ENCODE measurements around the gene ATMIN. TPM values are rescaled to one million over a fixed set of nuclear protein-coding genes. Genes with fewer than 3 reads are reported as not detected.

Gene ATMIN
- total and polyA plus RNA-seq, 2 donors from 2014 or later = 18.0 to 31.3 TPM

GRCh38 chr16:80993834-80994233 lies 41.8 kb upstream of the ATMIN start:
- TF ChIP-seq CTCF (IDR thresholded peaks at IDR 0.05; ENCODE audit: borderline replicate concordance, extremely low read depth, insufficient read depth) = no peak
- no peak overlapping the region for H3K27ac ChIP-seq (ENCODE audit: low read depth in 2 of 2, low read length in 2 of 2)

GRCh38 chr16:80994451-80994850 lies 41.2 kb upstream of the ATMIN start:
- intact Hi-C loops (cut with DNase I) = no loop called here
- FAIRE-seq (no peak), DNase-seq (no peak)
- H3K4me1 ChIP-seq (ENCODE audit: control insufficient read depth in 2 of 3, insufficient read depth in 2 of 3, low read depth in 1 of 3, low read length in 3 of 3) = peaks cover 0 to 2% (median 0%) of the 10 kb centered on the region in 3 donors
- no peak overlapping the region for H3K9ac ChIP-seq (ENCODE audit: low read length in 3 of 3)
- no peaks in the 10 kb centered on the region for H3K9me3 ChIP-seq (ENCODE audit: control insufficient read depth in 2 of 3, insufficient read depth in 1 of 3, low read length in 3 of 3)
- TF ChIP-seq CTCF (IDR thresholded peaks at IDR 0.05; ENCODE audit: borderline replicate concordance, extremely low read depth, insufficient read depth) = no peak
- no peaks in the 10 kb centered on the region for H3K27me3 ChIP-seq (ENCODE audit: control insufficient read depth, insufficient read depth, low read length)
- no peak overlapping the region for H3K27ac ChIP-seq (ENCODE audit: low read depth in 2 of 2, low read length in 2 of 2)
- H3K4me3 ChIP-seq (ENCODE audit: low read length in 3 of 3) = no peak overlapping the region
- no peaks in the 10 kb centered on the region for H3K36me3 ChIP-seq (ENCODE audit: control insufficient read depth in 2 of 3, insufficient read depth in 3 of 3, low read length in 3 of 3)

More at GRCh38 chr16:80993834-80994233, 41.8 kb upstream of the ATMIN start:
- FAIRE-seq (no peak), DNase-seq (no peak)
- Histone ChIP-seq H3K9ac (ENCODE audit: low read length in 3 of 3) (no peak overlapping the region), H3K9me3 (ENCODE audit: control insufficient read depth in 2 of 3, insufficient read depth in 1 of 3, low read length in 3 of 3) (no peaks in the 10 kb centered on the region), H3K36me3 (ENCODE audit: control insufficient read depth in 2 of 3, insufficient read depth in 3 of 3, low read length in 3 of 3) (no peaks in the 10 kb centered on the region), H3K4me3 (ENCODE audit: low read length in 3 of 3) (no peak overlapping the region), H3K27me3 (ENCODE audit: control insufficient read depth, insufficient read depth, low read length) (no peaks in the 10 kb centered on the region), H3K4me1 (ENCODE audit: control insufficient read depth in 2 of 3, insufficient read depth in 2 of 3, low read depth in 1 of 3, low read length in 3 of 3) (peaks cover 0 to 2% (median 0%) of the 10 kb centered on the region in 3 donors)
- intact Hi-C loops (cut with DNase I) = no loop called here

GRCh38 chr16:80996688-80997138 lies 38.9 kb upstream of the ATMIN start:
- no peak for TF ChIP-seq CTCF (IDR thresholded peaks at IDR 0.05; ENCODE audit: borderline replicate concordance, extremely low read depth, insufficient read depth)
- Histone ChIP-seq H3K27me3 (ENCODE audit: control insufficient read depth, insufficient read depth, low read length) (no peaks in the 10 kb centered on the region), H3K9ac (ENCODE audit: low read length in 3 of 3) (peak overlapping the region in 1 of 3 donors; percentile 17), H3K36me3 (ENCODE audit: control insufficient read depth in 2 of 3, insufficient read depth in 3 of 3, low read length in 3 of 3) (no peaks in the 10 kb centered on the region), H3K4me3 (ENCODE audit: low read length in 3 of 3) (peak overlapping the region in 2 of 3 donors; percentile 50 to 67), H3K27ac (ENCODE audit: low read depth in 2 of 2, low read length in 2 of 2) (peak overlapping the region in 1 of 2 donors; percentile 13), H3K9me3 (ENCODE audit: control insufficient read depth in 2 of 3, insufficient read depth in 1 of 3, low read length in 3 of 3) (no peaks in the 10 kb centered on the region), H3K4me1 (ENCODE audit: control insufficient read depth in 2 of 3, insufficient read depth in 2 of 3, low read depth in 1 of 3, low read length in 3 of 3) (peaks cover 0 to 2% (median 1%) of the 10 kb centered on the region in 3 donors)
- DNase-seq (peak in 2 of 5 donors; percentile 51 to 68), FAIRE-seq (no peak)
- intact Hi-C loops (cut with DNase I) = no loop called here
